Medulla oblongata (tissue), 1 donor: Measurements from ENCODE around the gene CDH4.

Source experiments
- DNase-seq: peaks from one replicate; pipeline ENCODE4 v3.0.0-alpha.2; 2015; ENCODE audit errors: extremely low spot score

The CDH4 gene

DNA sequence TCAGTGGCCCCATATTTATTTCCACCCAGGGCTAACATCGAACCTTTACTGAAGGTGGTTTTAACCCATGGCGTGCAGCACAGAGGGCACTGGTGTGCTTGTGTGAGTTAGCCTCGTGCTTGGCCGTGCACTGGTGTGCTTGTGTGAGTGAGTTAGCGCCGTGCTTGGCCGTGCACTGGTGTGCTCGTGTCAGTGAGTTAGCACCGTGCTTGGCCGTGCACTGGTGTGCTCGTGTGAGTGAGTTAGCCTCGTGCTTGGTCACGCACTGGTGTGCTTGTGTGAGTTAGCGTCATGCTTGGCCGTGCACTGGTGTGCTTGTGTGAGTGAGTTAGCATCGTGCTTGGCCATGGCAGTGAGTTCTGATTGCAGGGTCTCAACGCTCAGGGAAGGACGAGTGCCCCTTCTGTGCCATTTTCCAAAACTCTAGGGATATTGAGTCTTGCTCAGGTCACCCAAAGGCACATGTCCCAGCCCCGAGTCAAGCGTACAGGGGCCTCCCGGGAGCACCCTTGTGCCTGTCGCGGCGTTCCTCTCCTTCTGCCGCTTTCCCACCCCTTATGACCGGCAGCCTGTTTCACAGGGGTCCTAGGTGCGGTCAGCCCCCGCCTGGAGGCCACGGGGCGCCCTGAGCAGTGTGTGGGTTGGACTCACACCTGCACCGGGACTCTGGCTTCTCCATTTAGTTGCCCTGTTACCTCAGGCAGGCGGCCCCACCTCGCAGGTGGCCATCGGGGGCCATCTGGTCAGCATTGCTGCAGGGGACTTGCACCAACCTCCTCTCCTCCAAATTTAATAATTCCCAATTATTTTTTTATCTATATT, 399.1 kb downstream of the CDH4 start:
- no peak for DNase-seq

GRCh38 chr20:61652146-61652545, 400.1 kb downstream of the CDH4 start:
- no peak for DNase-seq

DNA sequence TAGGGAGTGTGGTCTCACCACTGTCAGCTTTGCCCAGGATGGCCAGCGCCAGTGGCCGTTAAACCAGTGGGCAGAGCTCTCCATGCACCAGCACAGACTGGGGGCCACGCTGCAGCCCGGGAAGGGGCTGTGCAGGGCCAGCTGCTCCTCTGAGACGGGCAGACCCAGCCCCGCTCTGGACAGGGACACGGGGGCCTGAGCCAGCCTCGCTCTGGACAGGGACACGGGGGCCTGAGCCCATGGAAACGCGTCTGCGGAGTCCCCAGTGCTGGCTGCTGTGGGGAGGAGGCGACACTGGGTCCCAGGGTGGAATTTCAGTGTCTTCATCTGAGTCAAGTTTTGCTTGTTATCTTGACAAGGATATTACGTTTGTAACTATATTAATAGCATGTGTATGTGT, 402.7 kb downstream of the CDH4 start:
- no peak for DNase-seq

DNA sequence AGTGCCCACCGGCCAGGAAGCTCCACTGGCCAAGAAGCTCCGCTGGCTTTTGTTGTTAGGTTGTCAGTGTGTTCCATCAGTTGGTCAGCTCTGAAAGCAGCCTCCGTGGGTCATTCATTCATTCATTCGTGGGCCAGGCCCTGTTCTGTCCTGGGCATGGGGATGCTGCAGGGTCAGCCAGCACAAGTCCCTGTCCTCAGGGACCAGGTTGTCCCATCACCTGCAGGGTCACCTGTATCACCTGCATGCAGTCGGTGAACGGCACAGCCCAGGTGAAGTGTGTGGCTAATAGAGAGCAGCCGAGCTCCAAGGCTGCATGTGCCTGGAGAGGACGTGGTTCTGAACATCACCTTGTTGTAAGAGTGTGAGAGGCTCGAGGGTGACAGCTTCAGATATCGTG, 403.5 kb downstream of the CDH4 start:
- no peak for DNase-seq

DNA sequence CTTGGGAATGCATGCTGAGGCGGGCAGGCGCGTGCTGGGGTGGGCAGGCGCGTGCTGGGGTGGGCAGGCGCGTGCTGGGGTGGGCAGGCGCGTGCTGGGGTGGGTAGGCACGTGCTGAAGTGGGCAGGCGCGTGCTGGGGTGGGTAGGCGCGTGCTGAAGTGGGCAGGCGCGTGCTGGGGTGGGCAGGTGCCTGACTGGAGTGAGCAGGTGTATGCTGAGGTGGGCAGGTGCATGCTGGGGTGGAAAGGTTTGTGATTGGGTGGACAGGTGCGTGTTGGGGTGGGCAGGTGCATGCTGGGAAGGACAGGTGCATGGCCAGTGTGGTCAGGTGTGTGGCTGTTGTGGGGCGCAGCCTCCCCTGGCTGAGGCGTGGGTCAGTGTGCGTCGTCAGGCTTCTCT, 404.1 kb downstream of the CDH4 start:
- no peak for DNase-seq

- DNase-seq: no peak
Observed at GRCh38 chr20:61657721-61658377, 405.8 kb downstream of the CDH4 start.

- no peak for DNase-seq
Observed at GRCh38 chr20:61658563-61658962, 406.5 kb downstream of the CDH4 start.

DNA sequence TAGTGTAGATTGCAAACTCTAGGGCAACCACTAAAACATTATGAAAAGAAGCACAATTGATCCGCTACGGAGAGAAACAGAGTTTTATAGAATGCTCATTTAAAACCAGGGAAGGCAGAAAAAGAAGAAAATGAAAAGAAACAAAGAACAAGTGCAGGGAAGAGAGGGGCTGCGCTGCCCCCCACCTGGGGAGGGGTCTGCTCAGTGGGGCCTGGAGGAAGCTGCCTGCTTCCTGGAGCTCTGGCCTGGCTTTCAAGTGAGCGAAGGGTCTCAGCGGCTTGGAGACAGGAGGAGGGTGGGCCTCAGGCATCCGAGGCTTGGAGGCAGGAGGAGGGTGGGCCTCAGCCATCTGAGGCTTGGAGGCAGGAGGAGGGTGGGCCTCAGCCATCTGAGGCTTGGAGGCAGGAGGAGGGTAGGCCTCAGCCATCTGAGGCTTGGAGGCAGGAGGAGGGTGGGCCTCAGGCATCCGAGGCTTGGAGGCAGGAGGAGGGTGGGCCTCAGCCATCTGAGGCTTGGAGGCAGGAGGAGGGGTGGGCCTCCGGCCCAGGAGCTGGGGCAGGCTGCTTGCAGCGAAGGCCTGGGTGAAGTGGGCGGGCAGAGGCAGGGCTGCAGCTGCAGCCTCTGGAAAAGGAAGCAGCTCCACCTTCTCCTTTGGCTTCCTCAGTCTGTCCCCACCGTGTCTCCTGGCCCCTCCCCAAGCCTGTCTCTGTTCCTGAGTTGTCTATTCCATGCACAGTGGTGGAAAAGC, 407.4 kb downstream of the CDH4 start:
- DNase-seq: no peak

GRCh38 chr20:61659994-61660346, 407.9 kb downstream of the CDH4 start:
- no peak for DNase-seq

GRCh38 chr20:61660559-61660958, 408.5 kb downstream of the CDH4 start:
- no peak for DNase-seq

DNA sequence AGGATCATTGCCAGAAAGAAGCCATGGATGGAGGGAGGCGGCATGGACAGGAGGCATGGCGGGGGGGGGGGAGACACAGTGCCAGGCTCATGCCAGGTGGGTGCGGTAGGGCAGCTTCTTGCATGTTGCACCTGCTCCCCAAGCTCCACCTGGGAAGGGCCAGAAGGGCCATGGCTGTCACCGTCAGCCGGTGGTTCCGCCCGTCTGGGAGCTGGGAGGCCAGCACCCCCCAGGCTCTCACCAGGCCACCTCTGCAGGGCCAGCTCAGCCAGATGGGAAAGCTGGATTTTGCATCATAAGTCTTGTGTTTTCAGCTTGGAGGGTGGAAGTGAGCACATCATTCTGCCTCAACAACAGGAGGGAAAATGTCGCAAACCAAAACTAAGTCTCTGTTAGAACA, 409.0 kb downstream of the CDH4 start:
- DNase-seq: no peak

DNA sequence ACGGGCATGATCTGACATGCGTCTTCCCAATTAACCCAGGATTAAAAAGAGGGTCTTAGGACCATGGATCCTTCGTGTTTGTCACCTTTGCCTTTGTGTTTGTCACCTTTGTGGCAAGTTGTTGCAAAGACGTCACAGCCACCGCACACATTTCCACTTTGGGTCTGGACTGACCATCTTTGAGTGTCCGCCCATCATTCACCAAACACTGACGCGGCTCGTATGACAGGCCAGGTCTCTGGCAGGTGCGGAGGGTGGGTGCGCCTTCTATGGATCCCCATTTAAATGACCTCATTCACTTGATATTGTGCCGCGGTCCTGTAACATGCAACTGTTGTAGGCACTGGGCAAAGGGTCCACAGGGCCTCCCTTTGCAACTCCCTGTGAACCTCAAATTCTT, 409.5 kb downstream of the CDH4 start:
- no peak for DNase-seq

GRCh38 chr20:61662226-61662967, 410.3 kb downstream of the CDH4 start:
- DNase-seq: no peak

DNA sequence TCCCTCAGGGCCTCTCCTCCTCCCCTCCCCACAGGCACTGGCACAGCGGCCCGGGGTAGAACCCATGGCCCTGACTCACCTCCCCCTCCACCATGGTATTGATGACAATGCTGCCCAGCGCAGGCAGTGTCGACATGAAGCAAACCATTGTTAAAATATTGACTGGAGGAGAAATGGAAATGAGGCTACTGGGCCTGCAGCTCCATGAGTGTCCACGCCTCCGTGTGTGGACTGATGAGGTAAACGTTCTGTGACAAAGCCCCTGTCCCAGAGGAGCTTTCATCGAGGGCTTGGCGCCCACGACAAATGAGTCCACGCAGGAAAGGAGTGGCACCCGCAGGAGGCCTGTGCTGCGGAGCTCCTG, 410.9 kb downstream of the CDH4 start:
- peak; percentile 38 for DNase-seq

DNA sequence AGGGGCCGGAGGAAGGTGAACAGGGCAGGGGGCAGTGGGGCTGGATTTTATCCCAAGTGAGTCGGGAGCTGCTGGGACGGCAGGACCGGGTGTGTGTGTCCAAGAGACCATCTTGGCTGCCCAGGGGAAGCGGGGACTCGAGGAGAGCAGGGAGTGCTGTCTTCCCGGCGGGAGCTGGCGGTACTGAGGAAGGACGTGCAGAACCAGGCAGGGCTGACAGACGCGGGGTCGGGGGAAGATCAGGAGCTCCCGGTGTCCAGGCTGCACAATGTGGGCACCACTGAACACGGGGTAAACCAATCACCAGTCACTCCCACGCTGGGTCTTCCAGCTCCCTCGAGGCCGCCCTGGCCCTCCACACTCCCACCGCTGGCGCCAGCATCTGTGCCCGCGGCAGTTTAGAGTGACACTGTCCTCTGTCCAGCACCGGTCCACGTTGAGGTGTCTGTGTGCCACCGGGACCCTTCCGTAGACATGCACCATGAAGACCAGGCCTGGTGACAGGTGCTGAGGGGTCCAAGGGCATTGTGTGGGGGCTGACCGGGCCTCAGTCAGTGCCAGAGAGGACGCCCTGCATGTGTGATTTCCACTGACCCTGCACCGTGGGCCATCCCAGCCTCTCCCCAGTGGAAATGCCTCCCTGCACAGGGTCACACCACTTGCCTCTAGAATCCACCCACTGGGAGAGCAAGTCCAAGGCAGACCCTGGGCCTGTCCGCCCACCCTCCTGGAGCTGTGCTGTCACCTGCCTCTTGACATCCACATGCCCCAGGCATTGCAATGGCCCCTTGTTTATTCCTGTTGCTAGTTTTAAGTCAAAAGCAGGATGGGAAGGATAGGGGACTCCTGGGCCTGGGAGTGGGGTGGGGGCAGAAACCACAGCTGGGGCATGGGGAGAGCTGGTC, 411.7 kb downstream of the CDH4 start:
- no peak for DNase-seq

DNA sequence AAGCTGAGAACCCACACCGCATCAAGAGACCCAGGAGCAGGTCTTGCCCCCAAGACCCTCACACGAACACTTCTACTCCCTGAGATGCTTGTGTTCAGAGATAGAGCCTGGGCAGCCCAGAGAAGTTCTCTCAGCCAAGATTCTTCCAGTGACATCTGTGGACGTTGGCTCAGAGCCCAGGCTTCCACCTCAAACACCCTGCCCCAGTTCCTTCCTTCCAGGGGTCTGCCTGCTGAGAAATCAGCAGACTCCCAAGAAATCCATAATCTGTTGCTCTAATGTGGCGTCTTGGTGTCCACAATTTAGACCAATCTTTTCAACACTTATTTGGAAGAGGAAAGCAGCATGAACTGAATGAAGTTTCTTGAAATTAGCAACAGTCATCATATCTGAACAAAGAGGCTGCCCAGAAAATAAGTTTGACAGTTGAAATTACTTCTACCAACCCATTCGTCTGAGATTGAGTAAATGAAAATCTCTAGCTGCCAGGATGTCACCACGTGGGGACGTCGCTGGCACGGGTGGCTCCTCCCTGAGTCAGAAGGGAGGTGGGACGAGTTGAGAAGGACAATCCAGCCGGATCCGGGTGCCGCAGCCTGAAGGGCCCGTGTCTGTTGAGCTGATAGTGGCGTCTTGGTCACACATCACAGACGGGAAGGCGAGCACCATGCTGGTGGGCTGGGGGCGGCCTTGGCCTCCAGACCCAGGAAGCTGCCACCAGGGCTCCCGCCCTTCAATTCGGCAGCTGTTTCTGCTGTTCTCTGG, 412.7 kb downstream of the CDH4 start:
- DNase-seq: peak; percentile 9

DNA sequence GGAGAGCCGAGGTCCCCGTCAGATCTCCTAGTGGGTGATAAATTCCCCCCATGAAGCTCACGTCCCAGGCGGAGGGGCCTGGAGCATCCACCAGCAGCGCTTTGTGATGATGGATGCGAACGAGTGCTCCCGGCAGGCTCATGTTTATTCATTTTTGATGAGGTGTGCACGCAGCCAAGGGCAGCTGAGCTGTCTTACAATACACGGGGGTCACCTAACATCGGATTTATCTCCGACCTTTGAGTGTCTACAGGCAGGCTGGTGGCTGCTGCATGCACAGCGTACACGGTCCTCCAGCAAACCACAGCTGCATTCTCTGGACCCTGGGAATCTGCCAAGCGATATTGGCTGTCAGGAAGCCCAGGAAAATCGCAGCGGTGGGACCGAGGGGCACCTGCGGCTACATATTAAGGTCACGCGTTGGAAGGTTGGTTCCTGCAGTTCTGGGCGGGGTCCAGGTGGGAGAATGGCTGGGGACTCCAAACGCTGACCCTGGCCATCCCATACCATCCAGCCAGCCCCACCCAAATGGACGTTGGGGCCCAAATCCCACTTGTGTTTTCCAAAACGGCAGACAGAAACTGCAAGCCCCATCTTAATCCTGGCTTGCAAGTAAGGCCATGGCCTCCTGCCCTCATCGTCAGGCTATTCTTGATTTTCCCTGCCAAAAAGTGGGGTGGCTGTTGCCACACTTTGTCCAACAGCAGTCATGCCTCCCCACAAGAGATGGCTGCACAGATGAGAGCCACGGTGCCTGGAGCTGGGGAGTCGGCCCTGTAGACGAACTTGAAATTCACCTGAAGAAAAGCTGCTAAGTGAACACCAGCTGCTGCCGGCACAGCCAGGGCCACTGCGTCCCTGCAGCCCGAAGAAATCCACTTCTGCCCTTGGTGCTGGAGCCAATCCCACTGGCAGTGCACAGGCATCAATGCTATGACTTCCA, 413.7 kb downstream of the CDH4 start:
- no peak for DNase-seq

DNA sequence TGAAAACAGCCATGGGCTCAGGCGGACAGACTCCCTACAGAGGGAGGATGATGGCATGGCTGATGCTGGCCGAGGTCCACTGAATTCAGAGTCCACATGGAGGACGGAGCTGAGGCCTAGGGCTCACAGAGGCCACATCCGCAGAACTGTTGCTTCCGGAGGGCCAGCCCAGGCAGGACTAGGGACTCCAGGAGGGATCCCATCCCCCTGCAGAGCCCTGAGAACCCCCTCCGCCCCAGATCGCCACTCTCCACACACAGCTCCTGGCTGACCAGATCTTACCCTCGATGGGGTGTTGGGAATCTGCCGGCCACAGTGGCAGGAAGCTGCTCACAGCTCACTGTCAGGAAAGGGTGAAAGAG, 414.4 kb downstream of the CDH4 start:
- DNase-seq: no peak

DNA sequence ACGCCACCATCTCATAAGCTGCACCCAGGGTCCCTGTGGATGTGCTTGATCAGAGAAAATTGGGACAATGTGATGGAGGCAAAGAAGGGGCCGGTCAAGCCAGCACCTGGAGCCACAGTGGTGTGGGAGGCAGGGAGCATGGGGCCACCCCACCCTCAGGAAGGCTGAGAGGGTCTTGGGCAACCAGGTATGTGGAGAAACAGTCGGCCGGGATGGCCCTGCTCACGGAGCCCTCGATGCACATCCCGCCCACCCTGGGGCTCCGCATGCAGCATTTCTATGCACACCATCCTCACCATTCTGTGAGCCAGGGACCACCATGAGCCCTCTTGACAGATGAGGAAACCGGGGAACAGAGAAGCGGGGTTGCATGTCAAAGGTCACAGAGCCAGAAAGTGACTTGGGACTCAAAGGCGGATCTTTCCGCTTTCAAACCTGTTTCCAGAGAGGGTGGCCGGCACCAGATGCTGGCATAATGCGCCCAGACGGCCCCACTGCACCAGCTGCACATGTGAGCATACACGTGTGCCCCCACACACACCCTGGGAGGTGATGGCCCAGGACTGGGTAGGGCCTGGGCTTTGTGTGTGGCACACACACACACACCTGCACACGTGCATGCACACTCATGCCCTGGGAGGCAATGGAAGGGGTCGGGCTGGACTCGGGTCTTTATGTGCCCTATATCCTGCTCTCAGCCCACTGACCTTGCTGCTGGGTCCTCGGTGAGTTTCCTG, 415.2 kb downstream of the CDH4 start:
- no peak for DNase-seq
